GM12875 (cell line): Measurements from ENCODE around the gene BCOR.

Source experiments
- H3K4me3 ChIP-seq: one replicate; pipeline ENCODE4 v1.5.1; 2011; ENCODE audit warnings: low read depth, low read length, control low read depth
- CTCF ChIP-seq: IDR thresholded peaks from 2 replicates; pipeline ENCODE4 v1.5.1; 2011; ENCODE audit warnings: low read depth, mild to moderate bottlenecking, control low read depth, inconsistent platforms, low read length, moderate library complexity, borderline replicate concordance; ENCODE audit not compliant: insufficient read depth

BCOR gene

GRCh38 chrX:40127052-40127451 lies 29.3 kb upstream of the BCOR start:
- TF ChIP-seq CTCF = no peak
- no peak overlapping the region for H3K4me3 ChIP-seq

- TF ChIP-seq CTCF = no peak
- H3K4me3 ChIP-seq = no peak overlapping the region
Observed at GRCh38 chrX:40122487-40122886, 24.7 kb upstream of the BCOR start.

GRCh38 chrX:40121618-40122017 lies 23.9 kb upstream of the BCOR start:
- no peak for TF ChIP-seq CTCF

GRCh38 chrX:40120838-40121580 lies 23.3 kb upstream of the BCOR start:
- TF ChIP-seq CTCF = no peak
- no peak overlapping the region for H3K4me3 ChIP-seq

More at GRCh38 chrX:40121618-40122017, 23.9 kb upstream of the BCOR start:
- no peak overlapping the region for H3K4me3 ChIP-seq

- no peak for TF ChIP-seq CTCF
- H3K4me3 ChIP-seq = no peak overlapping the region
Observed at GRCh38 chrX:40117715-40118285, 20.0 kb upstream of the BCOR start.

- no peak overlapping the region for H3K4me3 ChIP-seq
- no peak for TF ChIP-seq CTCF
Observed at GRCh38 chrX:40116925-40117324, 19.2 kb upstream of the BCOR start.

GRCh38 chrX:40112996-40113395 lies 15.2 kb upstream of the BCOR start:
- no peak overlapping the region for H3K4me3 ChIP-seq

More at GRCh38 chrX:40112996-40113395, 15.2 kb upstream of the BCOR start:
- TF ChIP-seq CTCF = no peak
